Measurements from ENCODE around the gene RNU5B-1.
A peak's percentile ranks its signal among the peaks of the same experiment; 100 is the strongest.

The RNU5B-1 gene

DNA sequence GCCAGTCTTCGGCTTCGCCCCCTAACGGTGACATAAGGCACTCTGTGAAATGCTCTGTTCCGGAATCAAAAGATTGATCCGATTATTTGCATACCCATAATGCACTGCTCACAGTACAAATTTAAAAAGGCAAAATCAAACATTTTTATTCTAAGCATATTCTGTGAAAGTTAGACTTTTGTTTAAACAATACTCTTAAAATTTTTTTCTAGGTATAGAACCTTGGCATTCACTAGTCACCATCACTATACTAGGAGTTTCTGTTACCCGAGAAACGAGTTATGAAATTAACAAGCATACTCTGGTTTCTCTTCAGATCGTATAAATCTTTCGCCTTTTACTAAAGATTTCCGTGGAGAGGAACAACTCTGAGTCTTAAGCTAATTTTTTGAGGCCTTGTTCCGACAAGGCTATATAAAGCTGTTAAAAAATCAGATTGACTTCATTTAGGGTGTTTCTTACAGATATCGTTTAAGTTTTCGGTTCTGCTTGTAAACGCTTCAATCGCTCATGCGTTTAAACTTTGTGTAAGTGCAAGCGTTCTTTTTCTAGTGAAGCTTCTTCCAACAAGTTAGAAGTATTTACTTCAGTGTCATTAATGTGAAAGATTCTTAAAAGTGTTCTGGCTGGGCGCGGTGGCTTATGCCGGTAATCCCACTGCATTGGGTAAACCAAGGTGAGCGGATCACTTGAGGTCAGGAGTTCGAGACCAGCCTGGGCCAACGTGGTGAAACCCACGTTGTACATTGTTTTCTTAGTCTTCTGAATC, at the start of gene RNU5B-1:
Gene RNU5B-1, plus strand, starts transcription at position 297 of the 769 bp plus-strand sequence.
- TF ChIP-seq, protein P1, sequence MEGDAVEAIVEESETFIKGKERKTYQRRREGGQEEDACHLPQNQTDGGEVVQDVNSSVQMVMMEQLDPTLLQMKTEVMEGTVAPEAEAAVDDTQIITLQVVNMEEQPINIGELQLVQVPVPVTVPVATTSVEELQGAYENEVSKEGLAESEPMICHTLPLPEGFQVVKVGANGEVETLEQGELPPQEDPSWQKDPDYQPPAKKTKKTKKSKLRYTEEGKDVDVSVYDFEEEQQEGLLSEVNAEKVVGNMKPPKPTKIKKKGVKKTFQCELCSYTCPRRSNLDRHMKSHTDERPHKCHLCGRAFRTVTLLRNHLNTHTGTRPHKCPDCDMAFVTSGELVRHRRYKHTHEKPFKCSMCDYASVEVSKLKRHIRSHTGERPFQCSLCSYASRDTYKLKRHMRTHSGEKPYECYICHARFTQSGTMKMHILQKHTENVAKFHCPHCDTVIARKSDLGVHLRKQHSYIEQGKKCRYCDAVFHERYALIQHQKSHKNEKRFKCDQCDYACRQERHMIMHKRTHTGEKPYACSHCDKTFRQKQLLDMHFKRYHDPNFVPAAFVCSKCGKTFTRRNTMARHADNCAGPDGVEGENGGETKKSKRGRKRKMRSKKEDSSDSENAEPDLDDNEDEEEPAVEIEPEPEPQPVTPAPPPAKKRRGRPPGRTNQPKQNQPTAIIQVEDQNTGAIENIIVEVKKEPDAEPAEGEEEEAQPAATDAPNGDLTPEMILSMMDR (IDR thresholded peaks at IDR 0.05; ENCODE audit: low read depth, low read length): peak; percentile 92
- in situ Hi-C loops (cut with HindIII; ENCODE audit: low sequenced_read_pairs): no loop called here

DNA sequence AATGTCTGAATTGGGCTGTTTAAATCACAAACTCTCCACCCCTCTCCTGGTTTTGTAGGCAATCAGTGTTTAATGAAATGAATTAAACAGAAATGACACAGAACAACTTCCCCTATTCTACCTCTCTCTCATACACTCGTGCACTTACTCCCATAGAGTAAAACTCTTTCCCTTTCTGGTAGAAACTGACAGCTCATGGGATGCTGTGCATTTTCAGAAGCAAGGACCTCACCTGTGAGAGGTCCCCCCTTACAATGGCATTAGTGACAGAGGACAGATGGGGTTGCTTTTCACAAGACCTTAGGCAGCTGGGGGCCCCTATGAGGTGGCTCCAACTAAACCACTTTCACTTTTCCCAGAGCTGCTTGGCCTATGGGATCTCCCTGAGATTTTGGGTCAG, 49.7 kb upstream of the RNU5B-1 start:
- in situ Hi-C loops (cut with HindIII; ENCODE audit: low sequenced_read_pairs): no loop called here
- no peak for DNase-seq (ENCODE audit: low read depth, low spot score)
- TF ChIP-seq, protein P1 (IDR thresholded peaks at IDR 0.05; ENCODE audit: low read depth, low read length): no peak
- no peak overlapping the region for H3K4me3 ChIP-seq (ENCODE audit: low read depth, low read length)

More for the DNA sequence above, at the start of gene RNU5B-1:
- H3K4me3 ChIP-seq (ENCODE audit: low read depth, low read length): peak within 1 kb of the TSS; percentile 42
- peak; percentile 98 for DNase-seq (ENCODE audit: low read depth, low spot score)

DNA sequence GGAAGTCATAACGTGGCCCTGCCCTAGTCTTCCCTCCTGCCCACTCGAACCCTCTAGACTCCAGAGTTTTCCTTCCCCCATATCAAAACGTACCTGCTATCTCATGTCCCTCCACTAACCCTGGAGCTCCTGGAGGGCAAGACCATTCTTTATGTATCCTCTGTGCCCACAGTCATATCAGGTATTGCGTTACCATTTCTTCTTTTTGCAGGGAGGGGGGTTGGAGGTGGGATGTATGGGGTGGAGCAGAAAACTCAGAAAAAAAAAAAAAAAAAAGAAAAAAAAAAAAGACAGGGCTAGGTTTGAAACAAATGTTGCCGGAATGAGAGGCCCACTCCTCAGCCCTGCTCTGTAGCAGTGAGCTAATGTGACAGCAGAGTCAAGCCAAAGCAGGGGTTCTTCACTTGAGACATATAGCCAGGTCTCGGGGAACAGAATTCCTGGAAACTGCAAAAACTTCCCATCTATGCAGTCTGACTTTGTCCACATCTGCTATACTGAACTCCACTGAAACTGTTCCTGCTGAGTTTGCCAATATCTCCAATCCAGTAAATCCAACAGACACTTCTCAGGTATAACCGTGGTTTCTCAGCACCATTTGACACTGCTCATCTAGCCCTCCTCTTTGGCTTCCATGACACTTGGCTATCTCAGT, 48.9 kb upstream of the RNU5B-1 start:
- TF ChIP-seq, protein P1 (IDR thresholded peaks at IDR 0.05; ENCODE audit: low read depth, low read length): no peak
- DNase-seq (ENCODE audit: low read depth, low spot score): no peak
- in situ Hi-C loops (cut with HindIII; ENCODE audit: low sequenced_read_pairs): no loop called here
- no peak overlapping the region for H3K4me3 ChIP-seq (ENCODE audit: low read depth, low read length)

DNA sequence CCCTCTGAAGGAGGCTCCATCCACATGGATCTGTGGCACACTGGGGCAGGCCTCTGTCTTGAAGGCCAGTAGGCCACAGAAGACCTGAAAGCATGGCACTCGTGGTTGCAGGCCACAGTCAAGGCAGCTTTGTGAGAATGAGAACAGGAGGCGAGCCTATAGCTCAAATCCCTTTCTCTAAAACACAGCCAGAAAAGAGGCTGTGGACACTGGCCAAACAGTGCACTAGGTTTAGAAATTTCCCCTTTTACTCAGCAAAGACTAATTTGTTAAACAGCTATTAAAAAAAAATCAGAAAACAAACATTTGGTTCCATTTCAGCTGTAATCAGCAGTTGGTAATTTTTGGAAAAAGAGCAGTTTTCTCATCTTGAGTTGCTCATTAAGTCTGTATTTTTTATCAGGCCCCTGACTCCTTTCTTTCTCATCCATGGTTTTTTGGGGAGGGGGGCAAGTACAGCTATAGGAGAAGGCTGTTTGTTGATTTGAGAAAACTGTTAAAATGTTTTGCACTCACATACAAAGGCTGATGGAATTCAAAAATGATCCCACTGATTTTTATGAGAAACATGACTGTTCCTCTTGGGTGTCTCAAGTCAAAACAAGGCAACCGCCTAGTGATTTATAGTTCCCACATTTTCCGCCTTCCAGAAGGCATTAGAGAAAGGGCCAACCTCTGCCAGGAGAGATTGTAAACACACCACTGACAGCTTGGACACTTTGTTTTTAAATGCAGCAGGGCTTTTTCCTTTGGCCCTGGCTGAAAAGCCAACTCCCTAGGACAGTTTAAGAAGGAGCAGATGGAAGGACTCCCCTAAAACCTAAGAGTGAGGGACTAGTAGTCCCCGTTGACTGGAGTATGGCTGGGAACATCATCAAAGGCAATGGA, 45.9 kb upstream of the RNU5B-1 start:
- no peak overlapping the region for H3K4me3 ChIP-seq (ENCODE audit: low read depth, low read length)
- TF ChIP-seq, protein P1 (IDR thresholded peaks at IDR 0.05; ENCODE audit: low read depth, low read length): no peak
- DNase-seq (ENCODE audit: low read depth, low spot score): peak; percentile 16
- in situ Hi-C loops (cut with HindIII; ENCODE audit: low sequenced_read_pairs): no loop called here

DNA sequence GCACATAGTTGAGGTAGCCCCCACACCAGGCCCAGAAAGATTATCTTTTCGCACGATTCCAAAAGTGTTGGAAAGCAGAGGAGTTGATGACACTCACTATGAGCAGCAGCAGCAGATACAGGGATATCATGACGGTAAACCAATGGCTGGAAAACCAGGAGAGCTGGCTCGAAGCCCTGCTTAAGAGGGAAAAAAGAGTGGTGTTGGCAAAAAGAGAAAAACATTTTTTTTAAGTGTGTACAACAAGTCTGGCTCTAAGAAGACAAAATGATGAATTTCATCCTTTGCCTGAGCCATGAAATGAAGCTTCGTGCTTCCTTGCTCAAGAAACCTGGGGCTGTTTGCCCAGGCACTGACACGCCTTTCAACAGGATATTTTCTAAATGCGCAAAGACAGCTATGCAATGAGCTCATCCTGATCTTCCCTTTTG, 45.1 kb upstream of the RNU5B-1 start:
- TF ChIP-seq, protein P1 (IDR thresholded peaks at IDR 0.05; ENCODE audit: low read depth, low read length): no peak
- H3K4me3 ChIP-seq (ENCODE audit: low read depth, low read length): no peak overlapping the region
- in situ Hi-C loops (cut with HindIII; ENCODE audit: low sequenced_read_pairs): no loop called here
- DNase-seq (ENCODE audit: low read depth, low spot score): no peak

DNA sequence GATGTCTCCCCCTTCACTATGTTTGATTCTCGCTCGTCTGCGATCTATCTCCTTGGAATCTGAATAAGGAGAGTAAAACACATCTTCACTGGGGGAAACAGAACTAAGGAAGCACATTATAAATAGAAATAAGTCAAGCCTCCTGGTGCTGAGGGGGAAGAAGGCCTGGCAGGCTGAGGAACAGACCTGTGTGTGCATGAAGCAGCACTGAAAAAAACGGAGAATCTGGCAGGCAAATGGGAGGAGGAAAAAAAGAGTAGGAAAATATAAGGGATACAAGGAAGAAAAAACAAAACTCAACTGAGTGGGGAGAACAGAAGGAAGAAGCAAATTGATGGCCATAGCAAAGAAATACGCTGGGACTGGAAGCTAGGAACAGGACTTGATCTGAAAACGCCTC, 43.5 kb upstream of the RNU5B-1 start:
- TF ChIP-seq, protein P1 (IDR thresholded peaks at IDR 0.05; ENCODE audit: low read depth, low read length): no peak
- in situ Hi-C loops (cut with HindIII; ENCODE audit: low sequenced_read_pairs): no loop called here
- no peak for DNase-seq (ENCODE audit: low read depth, low spot score)
- no peak overlapping the region for H3K4me3 ChIP-seq (ENCODE audit: low read depth, low read length)

Data from astrocyte of the spinal cord (primary cell).